GM18502 (cell line): ENCODE data around the gene HTRA1.

Experiments
- ATAC-seq: cut with Tn5 transposase; IDR thresholded peaks from one replicate; pipeline ENCODE4 v1.9.1; 2021; ENCODE audit warnings: mild to moderate bottlenecking; ENCODE audit not compliant: unreplicated experiment, poor library complexity

HTRA1 gene

DNA sequence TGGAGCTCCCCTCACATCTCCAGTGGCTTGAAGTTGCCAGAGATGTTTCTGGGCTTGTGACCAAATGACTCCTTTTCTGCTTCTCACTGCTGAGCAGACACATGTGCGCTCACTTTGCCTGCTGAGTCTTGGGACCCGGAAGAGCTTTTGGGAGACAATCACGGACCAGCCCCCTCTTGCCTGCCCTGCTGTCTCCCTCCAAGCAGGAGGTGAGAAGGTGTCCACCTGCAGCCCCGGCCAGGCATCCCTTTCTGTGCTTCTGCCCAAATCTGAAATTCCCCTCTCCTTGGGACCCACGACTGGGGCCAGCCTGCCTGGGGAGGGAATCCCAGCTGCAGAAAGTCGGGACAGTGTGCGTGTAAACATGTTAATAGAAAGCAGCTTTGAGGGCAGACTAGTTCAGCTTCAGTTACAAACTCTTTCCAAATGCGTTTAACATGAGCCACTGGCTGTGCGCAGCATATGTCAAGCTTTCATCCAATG is 31.7 kb downstream of the HTRA1 start:
- ATAC-seq = no peak

DNA sequence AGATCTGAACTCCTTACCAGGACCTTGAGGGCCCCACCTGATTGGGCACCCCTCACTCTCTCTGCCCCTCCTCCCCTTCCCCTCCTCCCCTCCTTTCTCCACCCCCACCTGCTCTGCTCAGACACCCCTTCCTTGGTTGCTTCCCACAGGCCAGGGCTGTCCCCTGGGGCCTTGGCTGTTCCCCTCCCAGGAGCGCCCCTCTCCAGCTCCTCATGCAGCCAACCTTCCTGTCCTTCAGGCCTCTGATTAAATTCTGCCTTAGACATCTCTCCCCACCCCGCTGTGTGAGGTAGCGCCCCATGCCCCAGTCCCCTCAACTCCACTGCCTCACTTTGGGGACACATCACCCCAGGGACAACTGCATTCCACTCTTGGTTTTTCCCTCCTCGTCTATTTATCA is 32.4 kb downstream of the HTRA1 start:
- no peak for ATAC-seq

DNA sequence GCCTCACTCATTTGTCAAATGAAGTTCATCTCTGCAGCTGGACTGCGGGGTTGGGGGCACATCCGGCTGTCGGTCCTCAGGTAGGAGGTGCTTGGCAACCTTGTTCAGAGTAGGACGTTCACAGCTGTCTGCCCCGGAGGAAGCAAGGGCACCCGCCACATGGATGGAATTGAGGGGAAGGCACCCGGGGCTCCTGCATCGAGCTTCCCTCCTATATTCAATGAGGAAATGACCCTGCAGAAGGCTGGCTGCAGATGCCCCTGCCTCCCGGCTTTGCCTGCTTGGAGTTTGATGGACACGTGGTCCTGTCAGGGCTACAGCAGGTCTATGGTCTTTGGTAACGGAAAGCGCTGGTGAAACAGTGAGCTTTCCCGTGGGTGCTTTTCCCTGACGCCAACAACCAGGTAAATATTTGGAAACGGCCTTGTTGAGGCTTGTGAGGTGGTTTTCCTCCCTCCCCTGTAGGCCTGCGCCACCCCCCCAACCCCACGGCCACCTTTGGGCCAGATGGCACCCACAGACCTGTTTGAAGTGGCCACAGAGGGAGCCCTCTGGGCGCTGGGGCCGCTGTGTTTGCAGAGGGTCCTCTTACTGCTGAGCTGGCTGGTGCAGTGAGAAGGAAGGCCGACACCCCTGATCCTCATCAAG is 32.9 kb downstream of the HTRA1 start:
- ATAC-seq = no peak

DNA sequence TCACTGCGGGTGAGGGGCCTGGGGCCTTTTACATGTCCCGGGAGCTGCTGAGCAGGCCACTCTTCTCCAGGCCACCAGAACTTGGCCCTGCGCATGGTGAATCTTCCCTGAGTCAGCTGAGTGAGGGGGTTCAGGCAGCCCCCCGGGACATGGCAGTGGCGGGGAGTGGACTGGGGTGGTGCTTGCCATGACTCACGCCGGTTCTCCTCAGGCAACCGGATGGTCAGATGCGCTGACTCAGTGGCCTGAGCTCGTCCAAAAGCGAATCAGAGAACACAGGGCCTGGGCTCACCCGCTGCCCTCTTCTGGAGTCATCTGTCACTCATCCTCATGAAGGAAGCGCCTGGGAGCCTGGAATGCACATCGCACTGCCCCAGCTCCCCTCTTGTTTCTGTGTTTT is 33.5 kb downstream of the HTRA1 start:
- ATAC-seq = no peak

DNA sequence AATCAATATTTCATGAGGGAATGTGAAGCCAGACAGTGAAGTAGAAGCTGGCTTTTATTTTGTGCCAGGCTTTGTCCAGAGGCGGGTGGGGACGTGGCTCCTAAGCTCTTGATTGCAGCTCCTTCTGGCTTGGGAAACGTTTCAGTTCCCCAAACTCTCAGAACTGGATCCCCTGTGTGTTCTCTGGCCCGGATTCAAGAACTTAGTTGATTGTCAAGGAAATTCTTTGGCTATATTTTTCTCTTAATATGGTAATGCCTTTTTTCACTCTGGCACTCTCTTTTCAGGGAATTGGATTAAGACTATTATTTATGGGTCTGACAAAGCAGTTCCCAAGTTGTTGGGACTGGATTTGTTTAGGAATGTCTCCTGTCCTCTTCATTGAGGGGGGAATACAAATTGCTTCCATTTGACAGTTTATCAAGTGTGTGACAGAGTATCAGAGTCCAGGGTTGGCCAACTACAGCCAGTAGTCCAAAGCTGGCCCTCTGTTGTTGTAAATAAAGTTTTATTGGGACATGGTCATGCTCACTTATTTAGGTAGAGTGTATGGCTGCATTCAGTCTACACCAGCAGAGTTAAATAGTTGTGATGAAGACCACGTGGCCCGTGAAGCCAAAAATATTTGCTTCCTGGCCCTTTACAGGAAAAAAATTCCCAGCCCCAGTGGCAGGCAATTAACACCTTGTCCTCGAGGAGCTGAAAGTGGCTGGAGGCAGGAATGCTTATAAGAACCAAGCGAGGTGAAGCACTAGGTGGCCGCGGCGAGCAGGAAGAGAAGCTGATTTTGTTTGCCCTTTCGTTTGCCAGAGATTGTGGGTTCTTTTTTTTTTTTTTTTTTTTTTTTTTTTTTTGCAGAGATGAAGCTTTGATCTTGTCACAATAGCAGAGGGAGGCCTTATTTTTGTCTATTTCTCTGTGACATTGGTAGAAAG is 34.3 kb downstream of the HTRA1 start:
- no peak for ATAC-seq

DNA sequence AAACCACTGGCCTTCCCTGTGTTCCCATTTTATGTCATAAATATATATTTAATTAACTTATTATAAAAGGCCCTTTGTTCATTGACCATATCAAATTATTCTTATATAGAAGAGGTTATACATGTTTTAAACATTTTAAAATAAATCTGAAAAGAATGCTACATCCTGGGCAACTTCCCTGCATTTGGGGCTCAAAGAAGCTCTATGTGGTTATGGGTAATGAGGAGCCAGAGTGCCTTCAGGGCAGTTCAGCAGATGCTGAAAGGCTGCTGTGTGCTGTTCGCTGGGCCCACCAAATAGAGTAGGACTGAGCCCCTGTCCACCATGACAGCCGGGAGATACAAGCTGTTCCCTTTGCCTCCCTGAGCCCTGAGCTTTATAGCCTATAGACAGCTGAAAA is 35.9 kb downstream of the HTRA1 start:
- no peak for ATAC-seq

DNA sequence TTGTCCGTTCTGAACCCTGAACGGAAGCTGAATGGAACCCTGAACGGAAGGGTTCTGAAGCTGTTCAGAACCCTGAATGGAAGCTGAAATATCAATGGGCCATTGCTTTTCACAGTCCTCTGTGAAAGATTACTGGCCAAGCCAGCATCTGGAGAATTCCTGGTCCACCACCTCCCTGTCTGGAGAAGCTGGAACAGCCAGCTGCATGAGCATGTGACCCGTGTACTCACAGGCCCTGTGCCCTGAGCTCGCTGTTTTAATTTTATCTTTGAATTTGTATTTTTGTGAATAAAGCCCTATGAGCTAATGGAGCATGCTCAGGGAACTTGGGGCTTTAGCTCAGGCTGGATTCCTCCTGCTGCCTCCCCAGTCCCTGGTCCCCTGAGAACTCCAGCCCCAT is 37.2 kb downstream of the HTRA1 start:
- ATAC-seq = no peak

DNA sequence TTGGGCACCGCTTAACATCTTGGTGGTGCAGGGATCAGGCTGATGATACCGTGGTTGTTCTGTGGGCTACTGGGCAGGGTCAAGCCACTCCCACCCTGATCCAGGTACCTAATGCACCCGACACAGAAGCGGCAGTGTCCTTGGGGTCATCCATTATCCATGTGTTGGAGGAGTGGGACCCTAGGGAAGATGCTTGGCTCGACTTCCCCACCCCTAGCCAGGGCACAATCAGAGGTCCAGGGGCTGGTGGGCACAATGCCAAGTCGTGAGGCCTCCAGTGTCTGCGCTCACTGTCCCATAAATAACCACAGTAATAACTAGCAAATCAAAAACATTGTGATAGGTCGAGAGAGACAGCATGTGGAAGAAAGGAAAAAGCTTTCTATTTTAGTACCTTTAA is 37.7 kb downstream of the HTRA1 start:
- no peak for ATAC-seq

DNA sequence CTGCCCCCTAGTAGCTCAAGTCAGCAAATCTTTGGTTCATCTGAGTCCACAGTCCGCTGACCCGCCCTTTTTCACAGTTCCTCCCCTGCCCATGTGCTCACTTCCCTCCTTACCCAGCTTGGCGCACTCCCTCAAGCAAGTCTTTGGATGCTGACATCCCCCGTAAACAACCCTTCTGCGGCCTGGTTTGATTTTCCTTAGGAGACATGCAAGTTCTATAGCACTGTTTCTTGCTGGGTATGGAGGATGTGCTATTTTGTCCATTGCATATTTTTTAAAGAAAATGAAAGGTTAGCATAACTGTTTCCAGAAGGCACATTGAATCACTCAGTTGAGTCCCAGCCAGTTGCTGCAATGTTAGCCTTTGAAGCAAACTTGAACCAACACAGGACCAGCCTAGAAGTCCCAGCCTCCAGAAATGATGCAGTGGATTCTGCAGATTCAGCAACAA is 38.2 kb downstream of the HTRA1 start:
- no peak for ATAC-seq

DNA sequence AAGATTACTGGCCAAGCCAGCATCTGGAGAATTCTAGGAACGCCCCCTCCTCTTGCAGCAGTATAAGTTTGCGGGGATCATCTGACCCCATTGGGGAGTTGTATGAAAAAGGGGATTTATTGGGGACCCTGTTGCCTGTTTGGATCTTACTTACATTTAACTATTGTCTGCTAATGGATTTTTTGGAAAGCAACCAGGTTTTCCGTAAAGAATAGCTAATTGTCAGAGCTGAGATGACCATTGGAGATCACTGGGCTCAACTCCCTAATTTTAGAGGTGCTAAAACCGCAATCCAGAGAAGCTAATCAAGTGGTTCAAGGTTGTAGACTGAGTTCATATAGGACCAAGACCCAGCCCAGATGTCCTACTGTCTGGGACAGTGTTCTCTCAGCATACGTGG is 38.8 kb downstream of the HTRA1 start:
- no peak for ATAC-seq

DNA sequence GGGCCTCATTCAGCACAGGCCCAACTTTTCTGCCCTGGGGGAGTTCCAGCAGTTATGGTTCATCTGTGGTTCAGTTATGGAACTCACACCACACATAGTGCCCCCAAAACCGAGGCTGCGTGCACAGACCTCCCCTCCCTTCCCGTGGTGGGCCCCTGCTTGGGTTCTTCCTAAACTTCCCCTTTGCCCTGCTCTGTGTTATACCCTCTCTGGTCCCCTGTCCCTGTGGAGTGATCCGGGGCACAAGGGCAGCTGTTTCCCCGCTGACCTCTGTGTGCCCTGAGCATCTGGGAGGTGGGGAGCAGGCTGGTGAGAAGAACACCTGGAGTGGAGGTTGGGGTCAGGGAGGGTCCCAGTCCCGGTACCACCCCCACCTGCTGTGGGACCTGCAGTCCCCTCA is 39.4 kb downstream of the HTRA1 start:
- no peak for ATAC-seq

DNA sequence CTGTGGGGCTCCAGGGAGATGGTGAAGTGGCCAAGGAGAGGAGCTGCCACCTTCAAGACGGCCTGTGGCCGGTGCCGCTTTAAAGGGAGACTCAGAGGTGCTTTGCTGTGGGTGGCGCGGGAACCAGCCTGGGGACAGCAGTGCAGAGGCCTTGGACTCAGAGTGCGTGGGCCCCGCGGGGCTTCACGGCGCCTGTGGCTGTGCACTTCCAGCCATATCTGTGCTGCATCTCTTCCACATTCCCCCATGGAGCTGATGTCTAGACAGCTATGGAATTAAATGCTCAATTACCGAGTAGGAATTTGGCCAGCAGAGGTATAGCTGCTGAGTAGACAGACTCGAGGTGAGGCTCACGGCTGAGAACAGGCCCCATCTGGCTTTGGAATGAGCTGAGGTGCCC is 41.7 kb downstream of the HTRA1 start:
- ATAC-seq = no peak

DNA sequence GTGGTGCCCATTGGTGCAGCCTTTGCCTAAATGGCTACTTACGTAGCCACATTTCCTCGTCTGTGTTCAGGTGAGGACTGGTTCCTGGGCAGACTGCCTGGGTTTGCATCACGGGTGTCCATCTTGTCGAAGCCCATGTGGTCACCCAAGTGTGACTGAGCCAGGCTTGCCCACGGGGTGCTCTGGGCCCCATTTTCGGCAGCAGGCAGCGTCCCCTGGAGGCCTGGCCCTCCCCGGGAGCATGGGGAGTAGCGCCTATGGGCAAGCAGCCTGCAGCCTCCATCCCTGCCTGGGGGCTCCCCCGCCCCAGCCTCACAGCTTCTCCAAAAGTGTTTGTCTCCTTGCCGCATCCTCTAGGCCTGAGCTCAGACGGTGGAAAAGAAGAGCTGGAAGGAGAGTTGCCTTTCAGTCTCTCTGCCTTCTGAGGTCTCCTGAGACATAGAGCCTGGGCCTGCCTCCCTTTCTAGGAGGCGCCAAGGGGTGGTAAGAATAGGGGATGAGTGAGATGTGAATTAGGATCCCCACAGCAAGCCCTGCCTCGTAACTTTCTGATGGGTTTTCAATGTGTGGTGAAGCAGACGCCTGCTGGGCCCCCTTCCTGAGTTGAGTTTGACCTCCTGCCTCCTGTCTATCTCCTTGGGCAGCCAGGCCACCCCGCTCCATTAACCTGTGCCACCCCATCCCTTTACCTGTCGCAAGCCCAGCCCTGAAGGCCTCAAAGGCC is 42.7 kb downstream of the HTRA1 start:
- no peak for ATAC-seq

DNA sequence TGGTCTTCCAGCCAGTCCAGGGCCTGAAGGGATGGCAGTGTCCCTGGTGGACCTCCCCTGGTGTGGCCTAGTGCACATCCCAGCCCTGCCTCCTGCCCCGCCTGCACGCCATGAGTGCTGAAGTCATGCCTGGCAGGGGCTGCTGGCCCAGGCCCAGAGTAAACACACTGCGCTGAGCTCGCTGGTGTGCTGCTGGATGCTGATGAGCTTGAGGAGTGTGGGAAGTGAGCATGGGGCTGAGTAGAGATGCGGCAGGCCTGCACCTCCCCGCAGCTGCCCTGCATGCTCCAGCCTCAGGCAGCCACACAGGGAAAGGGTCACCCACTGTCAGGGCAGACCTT is 43.2 kb downstream of the HTRA1 start:
- no peak for ATAC-seq

DNA sequence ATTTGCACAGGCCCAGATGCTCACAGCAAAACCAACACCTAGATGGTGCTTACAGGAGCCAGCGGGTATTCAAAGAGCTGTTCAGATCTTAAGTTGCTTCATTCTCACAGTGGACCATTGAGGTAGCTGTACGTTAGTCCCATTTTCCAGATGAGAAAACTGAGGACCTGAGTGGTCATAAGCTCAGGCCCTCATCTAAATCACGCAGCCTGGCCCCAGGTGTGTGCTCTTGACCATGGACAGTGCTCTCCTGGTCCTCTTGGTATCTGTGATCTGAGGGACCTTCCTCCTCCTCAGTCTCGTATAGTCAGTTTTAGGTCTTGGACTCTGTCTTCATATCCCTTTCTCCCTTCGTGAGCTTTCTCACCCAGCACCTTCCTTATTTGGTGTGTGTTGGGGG is 43.7 kb downstream of the HTRA1 start:
- no peak for ATAC-seq

DNA sequence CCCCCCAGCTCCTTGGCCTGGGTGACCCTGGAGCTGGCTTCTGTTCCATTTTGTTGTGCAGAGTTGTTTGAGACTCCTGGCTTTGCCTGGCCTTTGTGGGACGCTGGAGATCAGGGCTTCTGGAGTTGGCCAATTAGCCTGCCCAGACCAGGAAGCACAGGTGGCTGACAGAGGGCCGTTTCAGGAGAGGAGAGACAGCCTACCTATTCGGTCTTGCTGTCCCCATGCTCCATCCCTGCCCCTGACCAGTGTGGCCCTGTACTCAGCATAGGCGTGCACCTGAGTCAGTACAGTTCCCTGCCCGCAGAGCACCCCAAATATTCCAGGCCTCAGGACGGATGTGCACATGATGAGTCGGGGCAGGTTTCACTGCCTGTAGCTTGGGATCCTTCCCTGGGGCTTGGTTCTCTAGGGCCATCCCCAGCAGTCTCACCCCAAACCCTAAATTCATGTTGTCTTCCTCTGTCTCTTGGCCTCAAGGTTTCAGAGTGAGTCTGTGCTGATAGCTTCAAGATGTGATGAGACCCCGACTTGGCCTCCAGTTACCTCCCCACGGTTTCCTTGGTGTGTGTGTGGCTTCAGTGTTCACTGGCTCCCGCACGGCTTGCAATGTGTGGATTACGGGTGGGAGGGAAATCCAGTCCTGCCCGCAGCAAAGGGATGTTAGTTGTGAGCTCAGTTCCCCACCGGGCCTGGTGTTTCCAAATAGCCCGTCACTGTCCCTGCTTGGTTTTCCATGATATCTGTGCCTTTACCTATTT is 44.7 kb downstream of the HTRA1 start:
- ATAC-seq = no peak

DNA sequence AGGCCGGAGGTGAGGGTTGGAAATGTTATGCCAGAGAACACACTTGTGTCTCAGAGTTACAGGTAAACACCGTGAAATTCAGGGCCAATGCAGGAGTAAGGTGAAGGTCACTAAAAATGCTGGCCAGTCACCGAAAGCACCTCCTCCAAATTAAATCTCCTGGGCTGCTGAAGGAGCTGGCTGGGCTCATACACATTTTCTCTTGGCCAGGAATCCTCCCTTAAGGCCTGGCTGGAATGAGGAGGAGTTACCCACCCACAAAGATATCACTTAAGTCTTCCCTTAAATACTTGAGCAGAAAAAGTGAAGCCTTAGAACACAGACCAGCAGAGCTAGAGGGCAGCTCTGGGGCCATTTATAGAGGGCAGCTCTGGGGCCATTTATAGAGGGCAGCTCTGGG is 46.3 kb downstream of the HTRA1 start:
- no peak for ATAC-seq

DNA sequence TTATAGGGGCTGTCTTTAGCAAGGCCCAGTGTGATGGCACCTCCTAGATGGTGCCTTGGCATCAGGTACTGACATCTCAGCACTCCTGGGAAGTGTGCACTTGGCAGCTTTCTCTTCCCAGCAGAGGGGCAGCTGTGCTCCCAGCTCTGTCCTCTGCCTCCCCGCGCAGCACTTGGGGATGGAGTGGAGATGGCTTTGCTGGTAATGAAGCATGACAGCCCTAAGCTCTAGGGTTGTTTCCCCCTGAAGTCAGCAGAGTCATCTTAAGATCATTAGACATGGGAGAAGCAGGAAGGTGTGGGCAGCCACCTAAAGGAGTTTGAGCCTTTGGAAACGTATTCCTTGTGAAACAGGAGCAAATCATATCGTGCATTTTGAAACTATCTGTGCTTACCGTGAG is 46.7 kb downstream of the HTRA1 start:
- ATAC-seq = no peak

DNA sequence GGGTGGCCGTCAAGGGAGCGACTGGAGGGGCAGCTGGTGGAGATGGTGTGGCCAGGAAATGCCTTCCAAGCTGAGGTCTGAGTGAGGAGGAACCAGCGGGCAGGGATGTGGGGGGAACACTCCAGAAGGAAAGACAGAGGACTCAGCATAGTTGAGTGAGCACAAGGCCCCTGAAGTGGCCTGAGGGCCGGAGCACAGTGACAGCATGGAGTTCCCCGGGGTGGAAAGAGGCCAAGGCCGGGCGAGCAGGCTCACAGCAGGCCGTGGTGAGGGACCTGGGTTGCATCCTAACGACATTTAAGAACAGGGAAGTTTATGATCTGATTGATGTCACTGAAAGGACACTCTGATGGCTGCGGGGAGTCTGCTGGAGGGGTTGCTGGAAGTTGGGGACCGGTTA is 48.0 kb downstream of the HTRA1 start:
- ATAC-seq = no peak

DNA sequence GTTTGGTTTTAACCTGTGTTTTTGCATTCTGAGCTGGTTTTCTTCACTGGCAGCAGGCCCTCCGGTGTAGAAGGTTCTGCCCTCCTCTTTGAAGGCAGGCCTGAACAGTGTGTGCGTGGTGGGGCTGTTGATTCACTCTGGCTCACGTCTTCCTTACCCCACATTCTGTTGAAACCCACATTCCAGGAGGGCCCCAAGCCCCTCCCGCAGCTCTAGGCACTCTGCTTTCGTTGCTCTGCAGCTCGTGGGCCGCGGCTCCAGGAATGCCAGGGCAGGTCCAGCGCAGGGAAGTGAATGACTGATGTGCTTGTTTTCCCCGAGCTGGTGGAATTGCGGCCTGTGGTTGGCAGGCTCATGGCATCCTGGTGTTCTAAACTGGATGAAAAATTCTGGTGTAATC is 49.0 kb downstream of the HTRA1 start:
- no peak for ATAC-seq
